Activated naive CD4-positive, alpha-beta T cell treated with anti-CD3 and anti-CD28 coated beads, Interleukin-2, amount 50 U/mL, for 24 hours (primary cell): Measurements from ENCODE around the gene MTF1.

Experiments
- H3K27ac Mint-ChIP-seq: one replicate; pipeline ENCODE4 v1.8.0; 2021; ENCODE audit warnings: mild to moderate bottlenecking, mixed read lengths
- H3K27me3 Mint-ChIP-seq: one replicate; pipeline ENCODE4 v1.8.0; 2021; ENCODE audit warnings: mixed read lengths
- H3K36me3 Mint-ChIP-seq: one replicate; pipeline ENCODE4 v1.8.0; 2021; ENCODE audit warnings: mixed read lengths
- H3K4me1 Mint-ChIP-seq: one replicate; pipeline ENCODE4 v1.8.0; 2021; ENCODE audit warnings: mixed read lengths
- H3K4me3 Mint-ChIP-seq: one replicate; pipeline ENCODE4 v1.8.0; 2021; ENCODE audit warnings: mild to moderate bottlenecking, mixed read lengths
- H3K9me3 Mint-ChIP-seq: one replicate; pipeline ENCODE4 v1.8.0; 2021; ENCODE audit warnings: mixed read lengths

Gene MTF1

GRCh38 chr1:37824001-37824400 is 35.4 kb downstream of the MTF1 start:
- no peak overlapping the region for H3K4me3 Mint-ChIP-seq
- H3K4me1 Mint-ChIP-seq: peaks cover 16% of the 10 kb centered on the region
- no peaks in the 10 kb centered on the region for H3K9me3 Mint-ChIP-seq
- H3K27ac Mint-ChIP-seq: no peak overlapping the region
- peaks cover 19% of the 10 kb centered on the region for H3K36me3 Mint-ChIP-seq
- H3K27me3 Mint-ChIP-seq: no peaks in the 10 kb centered on the region

- H3K27ac Mint-ChIP-seq: peak overlapping the region; percentile 81
These were observed 36.2 kb downstream of the MTF1 start for GRCh38 chr1:37822906-37823815.

GRCh38 chr1:37821481-37821880 is 37.9 kb downstream of the MTF1 start:
- Mint-ChIP-seq H3K27me3 (no peaks in the 10 kb centered on the region), H3K36me3 (peaks cover 15% of the 10 kb centered on the region), H3K4me1 (peaks cover 16% of the 10 kb centered on the region), H3K9me3 (no peaks in the 10 kb centered on the region), H3K4me3 (no peak overlapping the region), H3K27ac (no peak overlapping the region)

More at GRCh38 chr1:37822906-37823815, 36.2 kb downstream of the MTF1 start:
- H3K4me3 Mint-ChIP-seq: peak overlapping the region; percentile 47
- peaks cover 17% of the 10 kb centered on the region for H3K36me3 Mint-ChIP-seq
- H3K4me1 Mint-ChIP-seq: peaks cover 16% of the 10 kb centered on the region
- no peaks in the 10 kb centered on the region for H3K27me3 Mint-ChIP-seq
- no peaks in the 10 kb centered on the region for H3K9me3 Mint-ChIP-seq

- Mint-ChIP-seq H3K36me3 (peaks cover 11% of the 10 kb centered on the region), H3K27ac (no peak overlapping the region), H3K9me3 (no peaks in the 10 kb centered on the region), H3K4me3 (no peak overlapping the region), H3K27me3 (no peaks in the 10 kb centered on the region), H3K4me1 (peaks cover 7% of the 10 kb centered on the region)
These were observed 41.9 kb downstream of the MTF1 start for GRCh38 chr1:37817481-37817880.

GRCh38 chr1:37814252-37814651 is 45.1 kb downstream of the MTF1 start:
- Mint-ChIP-seq H3K27me3 (no peaks in the 10 kb centered on the region), H3K27ac (no peak overlapping the region), H3K4me1 (peaks cover 23% of the 10 kb centered on the region), H3K36me3 (peaks cover 4% of the 10 kb centered on the region), H3K4me3 (no peak overlapping the region), H3K9me3 (no peaks in the 10 kb centered on the region)

GRCh38 chr1:37813529-37814145 is 45.8 kb downstream of the MTF1 start:
- Mint-ChIP-seq H3K27ac (no peak overlapping the region), H3K4me1 (peaks cover 27% of the 10 kb centered on the region), H3K36me3 (peaks cover 4% of the 10 kb centered on the region), H3K9me3 (no peaks in the 10 kb centered on the region), H3K4me3 (no peak overlapping the region), H3K27me3 (no peaks in the 10 kb centered on the region)

- H3K27me3 Mint-ChIP-seq: no peaks in the 10 kb centered on the region
- peaks cover 30% of the 10 kb centered on the region for H3K4me1 Mint-ChIP-seq
- peak overlapping the region; percentile 46 for H3K27ac Mint-ChIP-seq
- peak overlapping the region; percentile 19 for H3K4me3 Mint-ChIP-seq
- peaks cover 4% of the 10 kb centered on the region for H3K36me3 Mint-ChIP-seq
- H3K9me3 Mint-ChIP-seq: no peaks in the 10 kb centered on the region
These were observed 48.3 kb downstream of the MTF1 start for GRCh38 chr1:37811027-37811655.

GRCh38 chr1:37809942-37810341 is 49.5 kb downstream of the MTF1 start:
- no peak overlapping the region for H3K27ac Mint-ChIP-seq
- no peaks in the 10 kb centered on the region for H3K27me3 Mint-ChIP-seq
- no peak overlapping the region for H3K4me3 Mint-ChIP-seq
- peaks cover 35% of the 10 kb centered on the region for H3K4me1 Mint-ChIP-seq
- H3K9me3 Mint-ChIP-seq: no peaks in the 10 kb centered on the region
- peaks cover 7% of the 10 kb centered on the region for H3K36me3 Mint-ChIP-seq

- H3K9me3 Mint-ChIP-seq: no peaks in the 10 kb centered on the region
- peaks cover 11% of the 10 kb centered on the region for H3K36me3 Mint-ChIP-seq
These were observed 50.7 kb downstream of the MTF1 start for GRCh38 chr1:37808369-37809319.

GRCh38 chr1:37807555-37808368 is 51.6 kb downstream of the MTF1 start, which contains the start of the genes C1orf122 and YRDC:
Gene C1orf122, plus strand, starts transcription at chr1:37807790. Its CDS starts 615 bp downstream, at chr1:37808405.
Gene YRDC, minus strand, starts transcription at chr1:37808208. Its CDS starts 28 bp downstream, at chr1:37808180.
- Mint-ChIP-seq H3K4me1 (peaks cover 38% of the 10 kb centered on the region), H3K36me3 (peaks cover 12% of the 10 kb centered on the region), H3K27ac (peak within 1 kb of the TSS; percentile 98), H3K4me3 (peak within 1 kb of the TSS; percentile 96), H3K27me3 (no peaks in the 10 kb centered on the region), H3K9me3 (no peaks in the 10 kb centered on the region)

More at GRCh38 chr1:37808369-37809319, 50.7 kb downstream of the MTF1 start:
- Mint-ChIP-seq H3K27me3 (no peaks in the 10 kb centered on the region), H3K27ac (peak overlapping the region; percentile 90), H3K4me3 (peak overlapping the region; percentile 96), H3K4me1 (peaks cover 41% of the 10 kb centered on the region)

GRCh38 chr1:37807220-37807554 is 52.2 kb downstream of the MTF1 start:
- Mint-ChIP-seq H3K27ac (peak overlapping the region; percentile 72), H3K27me3 (no peaks in the 10 kb centered on the region), H3K36me3 (peaks cover 18% of the 10 kb centered on the region), H3K4me3 (peak overlapping the region; percentile 91), H3K9me3 (no peaks in the 10 kb centered on the region), H3K4me1 (peaks cover 38% of the 10 kb centered on the region)

- Mint-ChIP-seq H3K4me1 (peaks cover 15% of the 10 kb centered on the region), H3K9me3 (no peaks in the 10 kb centered on the region), H3K36me3 (peaks cover 30% of the 10 kb centered on the region), H3K27ac (no peak overlapping the region), H3K4me3 (no peak overlapping the region), H3K27me3 (no peaks in the 10 kb centered on the region)
These were observed 57.0 kb downstream of the MTF1 start for GRCh38 chr1:37802439-37802838.

- Mint-ChIP-seq H3K27ac (no peak overlapping the region), H3K4me3 (no peak overlapping the region), H3K36me3 (peaks cover 20% of the 10 kb centered on the region), H3K9me3 (no peaks in the 10 kb centered on the region), H3K4me1 (peaks cover 14% of the 10 kb centered on the region), H3K27me3 (peaks cover 1% of the 10 kb centered on the region)
These were observed 61.5 kb downstream of the MTF1 start for GRCh38 chr1:37797750-37798345.
